Measurements from ENCODE around the gene INSYN2B.

INSYN2B gene

GRCh38 chr5:169840405-169840804, 139.9 kb downstream of the INSYN2B start:
- no peak for DNase-seq

GRCh38 chr5:169838688-169839087, 141.6 kb downstream of the INSYN2B start:
- no peak for DNase-seq

- DNase-seq: no peak
Observed at GRCh38 chr5:169837686-169838085, 142.6 kb downstream of the INSYN2B start.

GRCh38 chr5:169836835-169837536, 143.3 kb downstream of the INSYN2B start:
- no peak for DNase-seq

GRCh38 chr5:169834540-169834939, 145.8 kb downstream of the INSYN2B start:
- DNase-seq: peak; percentile 28

GRCh38 chr5:169833681-169834292, 146.5 kb downstream of the INSYN2B start:
- DNase-seq: peak; percentile 43

GRCh38 chr5:169832845-169833244, 147.4 kb downstream of the INSYN2B start:
- DNase-seq: peak; percentile 23

- DNase-seq: no peak
Observed at GRCh38 chr5:169832304-169832703, 148.0 kb downstream of the INSYN2B start.

GRCh38 chr5:169831331-169831730, 149.0 kb downstream of the INSYN2B start:
- no peak for DNase-seq

GRCh38 chr5:169828385-169828784, 151.9 kb downstream of the INSYN2B start:
- no peak for DNase-seq

GRCh38 chr5:169827769-169828168, 152.5 kb downstream of the INSYN2B start:
- DNase-seq: no peak

- DNase-seq: no peak
Observed at GRCh38 chr5:169826618-169827017, 153.7 kb downstream of the INSYN2B start.

GRCh38 chr5:169817031-169817430, 163.3 kb downstream of the INSYN2B start:
- DNase-seq: no peak

GRCh38 chr5:169814522-169814921, 165.8 kb downstream of the INSYN2B start:
- no peak for DNase-seq

Data from OCI-M1 (cell line).